Activated B cell treated with CpG ODN at 0.5 μM for 24 hours (primary cell): Measurements from ENCODE around the gene OVOL3. TPM values are rescaled to one million over a fixed set of nuclear protein-coding genes. Genes with fewer than 3 reads are reported as not detected.
"Not testable (repeated sequence)": the region's sequence is repeated elsewhere in the genome, so short reads cannot be mapped to it uniquely, and the experiment has no call there.

ENCODE experiments used
- ATAC-seq: fragments of 200-7000 bp; cut with Tn5 transposase; one replicate; pipeline ENCODE4 v1.10.0; 2021; ENCODE audit warnings: low read depth, mild to moderate bottlenecking, moderate library complexity
- CTCF ChIA-PET: fragments of 350-600 bp; sonication (Branson Sonifier 250); formaldehyde crosslinking; loops from one replicate; lab custom pipeline; 2021; ENCODE audit warnings: antibody characterized with exemption; lab: Charles Lee
- POLR2A ChIA-PET: fragments of 350-600 bp; sonication (Branson Sonifier 250); formaldehyde crosslinking; loops from one replicate; lab custom pipeline; 2021; ENCODE audit warnings: antibody characterized with exemption; lab: Charles Lee
- DNase-seq: peaks from one replicate; pipeline ENCODE4 v3.0.0; 2022
- H3K27ac Mint-ChIP-seq: one replicate; pipeline ENCODE4 v1.8.0; 2020; ENCODE audit warnings: mixed read lengths
- H3K27me3 Mint-ChIP-seq: one replicate; pipeline ENCODE4 v1.8.0; 2021; ENCODE audit warnings: mixed read lengths
- H3K36me3 Mint-ChIP-seq: one replicate; pipeline ENCODE4 v1.8.0; 2021; ENCODE audit warnings: low read depth, mixed read lengths
- H3K4me1 Mint-ChIP-seq: one replicate; pipeline ENCODE4 v1.8.0; 2021; ENCODE audit warnings: mixed read lengths
- H3K4me3 Mint-ChIP-seq: one replicate; pipeline ENCODE4 v1.8.0; 2020; ENCODE audit warnings: mild to moderate bottlenecking, mixed read lengths
- H3K9me3 Mint-ChIP-seq: one replicate; pipeline ENCODE4 v1.8.0; 2020; ENCODE audit warnings: mixed read lengths
- CTCF ChIP-seq: fragments of 200-600 bp; IDR thresholded peaks from one replicate; pipeline ENCODE4 v1.8.0; 2022; ENCODE audit warnings: antibody characterized with exemption, mild to moderate bottlenecking
- intact Hi-C: fragments of 100-400 bp; cut with micrococcal nuclease; formaldehyde crosslinking; loops from one replicate; pipeline ENCODE4 v1.15.1; 2024
- total RNA-seq: library from RNA; stranded (reverse); gene quantifications from 2 replicates; pipeline ENCODE4 v1.2.3, GENCODE V29; 2022

Gene OVOL3
- total RNA-seq: not detected in 2 replicates

- ATAC-seq: no peak
- TF ChIP-seq CTCF: no peak
- DNase-seq: no peak
- Mint-ChIP-seq H3K9me3 (no peaks in the 10 kb centered on the region), H3K27ac (peak within 1 kb of the TSS; percentile 11), H3K36me3 (peaks cover 38% of the 10 kb centered on the region), H3K27me3 (no peaks in the 10 kb centered on the region), H3K4me1 (peaks cover 25% of the 10 kb centered on the region), H3K4me3 (peak within 1 kb of the TSS; percentile 32)
- POLR2A ChIA-PET: no interaction called here
- CTCF ChIA-PET: no interaction called here
- intact Hi-C loops: loop anchor here (10.0 kb wide), 4 partner anchors 176 to 1544 kb away; partner anchors contain the start of genes COX6B1, ETV2, IGFLR1 and LIN37
Measured at GRCh38 chr19:36110487-36111199, at the start of gene OVOL3. OVOL3 (plus strand) TSS chr19:36111143; CDS start chr19:36111203, 60 bp downstream.

GRCh38 chr19:36061367-36061766 lies 49.6 kb upstream of the OVOL3 start:
- ChIA-PET CTCF (interaction anchor here (2.6 kb wide), 1 partner anchor 108 kb away, joined by 10 read pairs; no protein-coding TSS in a partner anchor), POLR2A (interaction anchor here (0.6 kb wide), 1 partner anchor 467 kb away, joined by 3 read pairs; the partner anchor contains the start of gene ZNF260)
- Mint-ChIP-seq H3K9me3 (no peaks in the 10 kb centered on the region), H3K4me1 (no peaks in the 10 kb centered on the region), H3K27ac (no peak overlapping the region), H3K36me3 (no peaks in the 10 kb centered on the region), H3K4me3 (no peak overlapping the region), H3K27me3 (no peaks in the 10 kb centered on the region)
- no peak for TF ChIP-seq CTCF
- DNase-seq (no peak), ATAC-seq (no peak)
- intact Hi-C loops: no loop called here

GRCh38 chr19:36064826-36065225 lies 46.1 kb upstream of the OVOL3 start:
- DNase-seq (no peak), ATAC-seq (no peak)
- ChIA-PET POLR2A (no interaction called here), CTCF (no interaction called here)
- H3K4me3 Mint-ChIP-seq: no peak overlapping the region
- no peaks in the 10 kb centered on the region for H3K36me3 Mint-ChIP-seq
- no peaks in the 10 kb centered on the region for H3K27me3 Mint-ChIP-seq
- intact Hi-C loops: no loop called here
- H3K9me3 Mint-ChIP-seq: no peaks in the 10 kb centered on the region
- no peaks in the 10 kb centered on the region for H3K4me1 Mint-ChIP-seq
- H3K27ac Mint-ChIP-seq: no peak overlapping the region
- TF ChIP-seq CTCF: no peak

- Mint-ChIP-seq H3K4me1 (no peaks in the 10 kb centered on the region), H3K36me3 (no peaks in the 10 kb centered on the region), H3K27me3 (no peaks in the 10 kb centered on the region), H3K9me3 (no peaks in the 10 kb centered on the region), H3K27ac (no peak overlapping the region), H3K4me3 (no peak overlapping the region)
- POLR2A ChIA-PET: no interaction called here
- DNase-seq (no peak), ATAC-seq (no peak)
- CTCF ChIA-PET: no interaction called here
- intact Hi-C loops: no loop called here
- no peak for TF ChIP-seq CTCF
Measured at GRCh38 chr19:36067681-36068080, 43.3 kb upstream of the OVOL3 start.

GRCh38 chr19:36068810-36069499 lies 42.0 kb upstream of the OVOL3 start:
- DNase-seq, H3K4me3 Mint-ChIP-seq, ATAC-seq, intact Hi-C loops, H3K4me1 Mint-ChIP-seq, H3K36me3 Mint-ChIP-seq, H3K27ac Mint-ChIP-seq, POLR2A ChIA-PET, H3K27me3 Mint-ChIP-seq, CTCF ChIA-PET, H3K9me3 Mint-ChIP-seq: not testable (repeated sequence)
